ENCODE results near the gene CUTC. TPM values are rescaled to one million over a fixed set of nuclear protein-coding genes. Genes with fewer than 3 reads are reported as not detected.

The CUTC gene
- polyA plus RNA-seq, 1 donor: 23.6 TPM

- DNase-seq (ENCODE audit: low read depth): no peak
These were observed 50.6 kb downstream of the CUTC start, which contains the start of gene ABCC2 for GRCh38 chr10:99782447-99783286. ABCC2 (plus strand) TSS chr10:99782640; CDS start chr10:99782845, 205 bp downstream.

GRCh38 chr10:99784016-99784726, 52.1 kb downstream of the CUTC start:
- DNase-seq (ENCODE audit: low read depth): no peak

DNA sequence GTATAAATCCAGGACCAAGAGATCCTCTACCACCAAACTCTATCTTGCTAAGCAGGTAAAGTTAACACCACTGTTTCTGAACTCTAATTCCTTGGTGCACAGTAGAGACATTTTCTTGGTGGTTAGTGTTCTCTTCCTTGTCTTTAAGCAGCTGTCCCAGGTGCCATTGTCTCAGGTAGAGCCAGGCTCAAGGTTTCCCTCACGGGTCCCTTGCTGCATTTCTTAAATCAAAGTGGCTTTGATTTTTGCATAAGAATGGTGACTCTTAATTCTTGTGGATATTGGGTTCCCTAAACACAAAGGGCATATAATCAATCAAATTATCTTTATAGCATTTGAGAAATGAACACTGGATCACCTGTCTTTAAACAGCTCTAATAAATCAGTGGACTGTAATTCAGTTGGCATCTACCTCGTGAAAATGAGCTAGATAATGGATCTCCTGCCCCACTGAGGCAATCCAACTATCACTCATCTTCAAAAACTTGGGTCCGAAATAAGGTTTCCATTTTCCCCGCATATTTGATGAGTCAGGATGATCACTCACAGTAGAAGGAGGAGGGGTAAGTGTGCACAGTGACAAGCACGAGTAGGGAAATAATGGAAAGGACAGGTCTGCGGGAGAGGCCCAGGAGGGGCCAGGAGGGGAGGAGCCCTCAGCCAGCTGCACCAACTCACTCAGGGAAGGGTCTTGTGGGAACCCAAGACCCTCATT, 52.9 kb downstream of the CUTC start:
- no peak for DNase-seq (ENCODE audit: low read depth)

DNA sequence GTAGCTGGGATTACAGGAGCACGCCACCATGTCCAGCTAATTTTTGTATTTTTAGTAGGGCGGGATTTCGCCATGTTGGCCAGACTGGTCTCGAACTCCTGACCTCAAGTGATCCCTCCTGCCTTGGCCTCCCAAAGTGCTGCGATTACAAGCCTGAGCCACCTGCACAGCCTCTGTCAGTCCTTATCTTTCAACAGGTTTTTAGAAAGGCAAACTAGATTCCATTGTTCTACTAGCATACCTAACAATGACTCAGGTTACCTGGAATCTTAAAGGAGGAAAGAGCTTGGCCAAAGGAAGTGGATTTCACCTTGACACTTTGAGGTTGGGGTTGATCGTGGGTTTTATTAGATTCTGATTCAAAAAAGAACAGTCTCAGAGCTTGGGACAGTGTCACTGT, 53.6 kb downstream of the CUTC start:
- DNase-seq (ENCODE audit: low read depth): no peak

DNA sequence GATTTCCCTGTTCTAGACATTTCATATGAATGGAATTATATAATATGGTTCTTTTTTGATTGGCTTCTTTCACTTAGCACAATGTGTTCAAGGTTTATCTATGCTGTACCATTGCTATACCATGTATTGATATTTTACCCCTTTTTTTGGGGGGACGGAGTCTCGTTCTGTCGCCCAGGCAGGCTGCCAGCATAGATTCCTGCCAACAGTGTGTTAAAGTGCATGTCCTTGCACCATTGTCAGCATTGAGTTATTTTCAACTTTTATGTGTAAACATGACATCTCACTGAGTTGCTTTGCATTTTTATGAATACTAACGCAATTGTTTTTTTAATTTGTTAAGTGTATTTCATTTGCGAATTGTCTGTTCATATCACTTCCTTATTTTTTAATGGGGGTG, 55.3 kb downstream of the CUTC start:
- DNase-seq (ENCODE audit: low read depth): no peak

DNA sequence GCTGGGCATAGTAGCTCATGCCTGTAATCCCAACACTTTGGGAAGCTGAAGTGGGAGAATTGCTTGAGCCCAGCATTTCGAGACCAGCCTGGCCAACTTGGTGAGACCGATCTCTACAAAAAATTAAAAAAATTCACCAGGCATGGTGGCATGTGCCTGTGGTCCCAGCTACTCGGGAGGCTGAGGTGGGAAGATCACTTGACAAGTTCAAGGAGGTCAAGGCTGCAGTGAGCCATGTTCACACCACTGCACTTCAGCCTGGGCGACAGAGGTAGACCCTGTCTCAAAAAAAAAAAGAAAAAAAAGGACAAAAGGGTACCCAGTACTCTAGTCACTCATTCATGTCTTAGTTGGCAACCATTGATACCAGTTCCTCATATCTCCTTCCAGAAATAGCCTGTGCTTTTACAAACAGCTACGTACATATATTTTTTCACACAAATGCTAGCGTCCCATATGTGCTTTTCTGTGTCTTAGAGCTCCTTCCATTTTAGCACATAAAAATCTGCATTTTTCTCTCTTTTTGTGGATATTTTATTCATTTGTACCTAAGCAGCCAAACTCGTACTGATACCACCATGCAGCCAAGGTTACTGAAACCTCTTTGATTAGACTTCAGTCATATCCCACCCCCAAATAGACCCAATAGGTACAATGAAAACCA, 55.9 kb downstream of the CUTC start:
- no peak for DNase-seq (ENCODE audit: low read depth)

DNA sequence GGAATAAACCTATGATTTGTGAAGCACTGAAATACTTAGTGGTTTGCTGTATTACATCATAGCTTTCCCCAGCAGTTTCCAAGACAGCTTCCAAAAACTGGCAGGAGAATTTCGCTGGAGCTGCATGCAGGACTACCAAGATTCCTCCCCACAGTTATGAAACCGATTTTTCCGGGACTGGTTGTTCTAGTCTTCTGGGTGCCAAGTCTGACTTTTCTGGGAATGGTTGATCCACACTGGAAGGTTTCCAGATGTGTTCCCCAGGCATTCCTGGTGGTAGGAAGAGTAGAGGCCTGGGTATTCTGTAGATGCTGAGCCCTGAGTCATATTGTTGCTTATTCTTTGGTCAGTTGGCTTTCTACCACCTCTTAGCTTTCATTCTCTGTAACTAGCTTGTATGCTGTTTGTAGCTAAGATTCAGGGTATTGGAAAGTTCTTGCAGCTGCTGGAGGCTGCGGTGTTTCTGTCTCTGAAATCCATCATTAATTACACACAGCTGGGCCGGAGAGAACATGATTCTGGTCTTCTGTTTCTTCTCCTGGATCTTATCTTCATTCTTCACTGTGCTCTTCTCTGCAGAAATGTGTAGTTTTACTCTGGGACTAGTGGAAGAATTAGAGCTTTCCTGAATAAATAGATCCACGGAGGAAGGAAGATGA, 56.7 kb downstream of the CUTC start:
- DNase-seq (ENCODE audit: low read depth): peak; percentile 48

DNA sequence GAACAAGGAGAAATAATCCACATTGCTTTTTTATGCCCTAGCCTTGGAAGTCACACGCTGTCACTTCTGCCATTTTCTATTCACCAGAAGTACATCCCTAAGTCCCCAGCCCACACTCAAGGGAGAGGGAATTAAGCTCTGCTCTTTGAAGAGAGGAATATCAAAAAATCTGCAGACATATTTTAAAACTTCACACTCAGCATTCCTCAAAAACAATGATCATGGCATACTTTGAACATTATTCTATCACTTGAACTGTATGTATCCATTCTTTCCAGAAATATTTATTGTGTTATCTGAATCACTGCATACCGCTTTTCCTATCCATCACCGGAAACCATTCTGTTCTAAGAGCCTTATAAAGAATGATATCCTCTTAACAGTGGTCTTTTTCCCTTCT, 59.8 kb downstream of the CUTC start:
- DNase-seq (ENCODE audit: low read depth): no peak

GRCh38 chr10:99793819-99794218, 61.8 kb downstream of the CUTC start:
- no peak for DNase-seq (ENCODE audit: low read depth)

- DNase-seq (ENCODE audit: low read depth): no peak
These were observed 64.9 kb downstream of the CUTC start for GRCh38 chr10:99796928-99797327.

DNA sequence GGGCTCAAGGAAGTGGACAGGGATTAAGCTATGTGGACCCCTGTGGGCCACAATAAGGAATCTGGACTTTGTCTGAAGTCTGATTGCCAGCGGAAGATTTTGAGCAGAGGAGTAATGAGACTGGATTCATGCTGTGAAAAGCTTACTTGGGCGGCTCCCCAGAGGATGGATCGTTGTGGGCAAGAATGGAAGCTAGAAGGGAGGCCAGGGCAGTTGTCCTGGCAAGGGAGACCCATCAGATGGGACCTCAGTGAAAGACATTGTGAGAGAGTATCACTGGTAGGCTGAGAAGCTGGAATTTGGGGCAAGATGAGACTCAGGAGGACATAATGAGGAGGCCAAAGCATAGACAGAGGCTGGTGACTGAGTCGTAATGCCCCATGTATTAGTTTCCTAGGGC, 66.0 kb downstream of the CUTC start:
- no peak for DNase-seq (ENCODE audit: low read depth)

DNA sequence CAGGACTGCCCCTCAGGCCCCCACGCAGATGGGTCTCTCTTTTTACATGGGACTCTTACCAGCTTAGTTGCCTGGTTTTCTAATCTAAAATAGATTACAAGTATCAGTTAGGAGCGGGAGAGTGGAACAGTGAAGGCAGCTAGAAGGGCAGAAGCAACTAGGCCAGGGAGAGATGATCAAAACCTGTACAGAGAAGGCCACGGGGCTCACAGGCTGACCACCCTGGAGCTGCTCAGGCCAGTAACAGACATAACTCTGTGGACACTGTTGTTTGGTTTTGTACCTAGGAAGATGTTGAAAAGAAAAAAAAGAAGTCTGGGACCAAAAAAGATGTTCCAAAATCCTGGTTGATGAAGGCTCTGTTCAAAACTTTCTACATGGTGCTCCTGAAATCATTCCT, 66.9 kb downstream of the CUTC start:
- DNase-seq (ENCODE audit: low read depth): no peak

DNA sequence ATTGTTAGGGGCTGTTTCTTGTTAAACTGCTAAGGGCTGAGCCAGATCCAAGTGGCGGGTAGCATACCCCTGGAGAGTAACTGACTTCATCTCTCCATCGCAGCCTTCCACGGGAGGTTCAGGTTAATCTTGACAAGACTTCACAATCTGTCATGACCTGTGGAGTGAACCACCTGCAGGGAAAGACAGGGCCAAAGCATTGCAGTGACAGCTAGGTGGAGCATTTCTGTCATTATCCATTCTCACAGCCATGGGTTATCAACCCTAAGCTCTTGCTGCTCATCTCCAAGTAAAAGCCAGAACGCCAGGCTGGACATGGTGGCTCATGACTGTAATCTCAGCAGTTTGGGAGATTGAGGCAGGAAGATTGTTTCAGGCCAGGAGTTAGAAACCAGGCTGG, 67.6 kb downstream of the CUTC start:
- no peak for DNase-seq (ENCODE audit: low read depth)

- no peak for DNase-seq (ENCODE audit: low read depth)
These were observed 72.4 kb downstream of the CUTC start for GRCh38 chr10:99804471-99804870.

GRCh38 chr10:99805190-99805589, 73.2 kb downstream of the CUTC start:
- no peak for DNase-seq (ENCODE audit: low read depth)

Other genes starting within 250 kb of the CUTC start
- gene NKX2-3, start 199.3 kb upstream of the CUTC start, polyA plus RNA-seq (ENCODE audit: insufficient read length): 1.2 TPM
- gene SLC25A28, start 111.8 kb upstream of the CUTC start, polyA plus RNA-seq (ENCODE audit: insufficient read length): 32.8 TPM
- 3.7 TPM for gene ENTPD7, start 72.7 kb upstream of the CUTC start, polyA plus RNA-seq (ENCODE audit: insufficient read length)
- gene COX15, start 107 bp upstream of the CUTC start, polyA plus RNA-seq (ENCODE audit: insufficient read length): 29.8 TPM
- gene ABCC2, start 50.4 kb downstream of the CUTC start, polyA plus RNA-seq (ENCODE audit: insufficient read length): 1.0 TPM